HG03457 (cell line): Measurements from ENCODE around the gene AOAH.

ENCODE experiments used
- ATAC-seq: cut with Tn5 transposase; IDR thresholded peaks from one replicate; pipeline ENCODE4 v1.9.1; 2021; ENCODE audit warnings: moderate number of reproducible peaks; ENCODE audit not compliant: unreplicated experiment

AOAH gene

DNA sequence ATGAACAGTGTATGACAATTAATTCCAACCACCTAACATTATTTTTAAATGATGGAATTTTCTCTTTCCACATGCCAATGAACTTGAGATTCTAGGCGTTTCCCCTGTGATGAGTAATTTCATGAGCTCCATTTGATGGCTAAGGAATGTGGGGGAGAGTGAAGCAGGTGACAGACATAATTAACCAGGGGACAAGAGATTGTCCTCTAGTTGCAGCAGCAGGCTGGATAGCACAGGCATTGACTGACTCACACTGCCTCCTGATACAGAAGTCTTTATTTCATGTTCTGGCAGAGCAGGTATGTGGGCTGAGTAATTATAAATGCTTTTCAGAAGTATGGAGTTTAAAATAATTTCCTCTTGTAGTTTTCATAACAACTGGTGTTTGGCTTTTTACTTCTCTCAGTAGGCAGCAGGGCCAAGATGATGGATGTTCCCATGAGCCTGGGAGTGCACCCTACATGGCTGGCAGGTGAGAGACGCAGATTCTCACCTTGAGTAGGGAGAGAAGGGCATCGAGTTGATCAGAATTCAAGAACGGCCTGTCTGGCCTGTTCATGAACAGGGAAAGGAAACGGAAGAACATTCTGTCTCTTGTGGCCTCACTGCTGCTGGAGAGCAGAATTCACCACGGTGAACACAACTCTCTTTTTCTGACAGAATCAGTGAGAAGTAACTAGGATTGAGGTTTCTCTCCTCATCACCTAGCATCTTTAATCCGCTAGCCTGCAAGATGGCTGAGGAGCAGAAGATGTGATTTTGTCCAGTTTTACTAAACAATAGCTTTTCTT, 118.8 kb downstream of the AOAH start:
- no peak for ATAC-seq

DNA sequence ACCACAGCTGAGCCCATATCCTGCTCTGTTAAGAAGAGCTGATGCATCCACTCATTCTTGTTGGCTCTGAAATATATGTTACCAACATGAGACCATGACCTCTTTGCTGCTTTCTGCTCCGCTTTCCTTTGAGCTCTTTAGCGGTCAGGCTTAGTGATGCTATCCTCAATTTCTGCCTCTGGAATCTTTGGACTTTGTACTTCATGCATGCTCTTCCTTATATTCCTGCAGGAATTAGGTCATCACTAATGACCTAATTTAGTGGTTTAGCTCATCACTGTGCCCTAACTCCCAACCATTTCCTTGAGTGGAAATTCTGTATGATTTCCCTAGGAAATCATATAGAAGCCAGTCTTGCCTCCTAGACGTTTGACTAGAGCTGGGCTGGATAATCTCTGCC, 119.5 kb downstream of the AOAH start:
- ATAC-seq = no peak

DNA sequence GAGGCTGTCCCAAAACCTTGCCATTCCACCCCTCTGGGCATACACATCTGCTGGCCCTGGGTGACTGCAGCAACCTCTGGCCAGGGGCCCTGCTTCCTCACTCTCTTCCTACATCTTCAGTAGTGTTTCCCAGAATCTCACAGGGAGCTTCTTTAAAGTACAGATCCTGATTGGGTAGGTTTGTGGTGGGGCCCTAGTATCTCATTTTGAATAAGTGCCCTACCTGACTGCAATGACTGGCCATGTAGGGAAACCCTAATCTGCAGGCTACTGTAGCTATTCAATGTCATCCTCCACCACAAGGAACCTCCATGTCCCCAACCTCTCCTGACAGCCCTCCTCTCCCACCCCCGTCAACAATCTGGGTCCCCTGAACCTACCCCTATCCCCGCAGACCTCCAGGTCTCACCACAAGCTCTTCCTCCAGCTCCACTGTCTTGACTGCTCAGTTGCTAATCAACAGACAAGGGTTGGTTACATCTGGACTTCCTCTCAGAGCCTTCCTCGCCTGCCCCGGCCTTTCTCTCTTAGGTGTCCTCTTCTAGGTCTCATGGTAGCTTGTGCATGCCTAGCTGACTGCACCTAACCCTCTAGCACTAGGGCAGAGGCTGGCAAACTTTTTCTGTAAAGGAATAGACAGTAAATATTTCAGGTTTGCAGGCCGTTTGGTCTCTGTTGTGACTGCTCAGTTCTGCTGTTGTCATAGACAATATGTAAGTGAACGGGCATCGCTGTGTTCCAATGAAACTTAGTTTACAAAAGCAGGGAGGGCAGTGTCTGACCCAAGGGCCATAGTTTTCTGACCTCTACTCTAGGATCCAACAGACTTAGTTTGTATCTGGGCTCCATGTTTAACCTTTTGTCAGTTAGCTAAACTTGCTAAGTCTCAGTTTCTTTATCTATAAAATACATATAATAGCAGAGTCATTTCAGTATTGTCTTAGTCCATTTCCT, 121.1 kb downstream of the AOAH start:
- no peak for ATAC-seq

DNA sequence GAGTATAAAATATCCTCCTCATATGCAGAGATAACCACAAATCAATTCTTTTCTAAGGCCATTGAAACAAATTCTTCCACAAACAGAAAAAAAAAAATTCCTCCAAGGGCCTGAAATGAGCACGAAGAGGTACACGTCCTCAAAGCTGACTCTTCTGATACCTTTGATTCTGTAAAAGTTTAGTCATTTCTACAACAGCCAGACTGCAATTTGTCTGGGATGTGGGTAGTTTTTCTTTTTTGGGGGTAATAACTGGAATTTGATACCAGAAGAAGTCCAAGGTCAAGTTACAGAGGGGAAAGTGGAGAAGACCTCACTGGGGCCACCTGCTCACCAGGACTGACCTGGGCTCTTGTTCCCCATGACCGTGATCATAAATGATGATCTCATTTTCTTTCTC, 121.8 kb downstream of the AOAH start:
- ATAC-seq = no peak

DNA sequence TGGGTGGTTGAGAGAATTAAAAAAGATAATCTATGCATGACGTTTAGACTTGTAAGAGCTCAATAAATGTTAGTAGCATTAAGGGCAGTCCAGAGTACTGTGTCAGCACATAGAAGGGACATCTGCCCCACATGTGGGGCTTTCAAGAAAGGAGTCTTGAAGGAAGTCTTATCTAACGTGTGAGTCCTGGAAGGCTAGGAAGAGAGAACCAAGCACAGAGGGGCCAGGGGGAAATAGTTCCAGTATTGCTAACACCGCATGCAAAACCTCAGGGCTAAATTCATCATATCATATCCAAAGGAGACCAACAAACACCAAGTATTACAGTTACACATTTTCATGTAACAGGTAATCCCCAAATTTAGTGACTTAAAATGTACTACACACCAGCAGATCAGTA, 122.7 kb downstream of the AOAH start:
- no peak for ATAC-seq

DNA sequence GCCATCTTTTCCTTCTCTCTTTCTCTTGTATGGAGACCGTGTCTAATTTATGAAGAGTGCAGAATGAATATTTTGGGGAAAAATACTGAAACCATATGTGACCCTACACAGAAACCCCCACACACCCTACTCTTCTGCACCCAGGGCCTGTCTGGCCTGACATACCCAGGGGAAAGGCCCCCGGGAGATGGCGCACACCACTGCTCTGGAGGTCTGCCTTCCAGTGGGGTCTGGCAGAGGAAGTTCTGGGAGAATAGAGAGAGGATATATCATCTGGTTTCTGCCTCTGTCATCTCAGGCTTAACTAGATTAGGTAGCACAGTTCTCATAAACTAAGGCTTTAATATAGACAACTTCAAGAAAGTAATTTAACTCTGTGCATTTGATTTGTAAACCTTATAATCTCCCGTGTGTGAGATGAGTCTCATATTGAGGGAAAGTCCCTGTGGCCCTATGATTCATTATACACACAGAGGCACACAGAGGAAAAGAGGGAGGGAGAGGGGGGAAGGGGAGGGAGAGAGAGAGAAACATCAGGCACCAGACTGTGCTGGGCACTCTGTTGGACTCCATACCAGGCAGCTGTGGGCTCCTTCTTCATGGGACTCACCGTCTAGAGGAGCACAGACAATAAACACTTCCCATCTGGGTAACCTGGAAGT, 123.3 kb downstream of the AOAH start:
- no peak for ATAC-seq

DNA sequence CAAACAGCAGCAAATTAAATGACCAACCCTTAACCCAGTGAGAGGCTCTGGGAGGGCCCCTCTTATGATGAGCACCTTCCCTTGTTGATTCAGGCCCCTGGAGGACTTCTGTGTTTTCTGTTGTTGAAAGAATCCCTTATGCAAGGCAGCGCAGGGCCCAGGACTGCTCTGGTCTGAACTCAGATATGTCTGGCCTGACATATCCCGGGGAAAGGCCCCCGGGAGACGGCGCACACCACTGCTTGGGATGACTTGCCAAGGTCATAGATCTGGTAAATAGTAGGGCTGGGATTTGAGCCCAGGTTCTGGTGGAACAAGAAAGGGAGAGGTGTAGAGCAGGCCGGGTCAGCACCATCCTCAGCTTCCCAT, 124.0 kb downstream of the AOAH start:
- no peak for ATAC-seq

DNA sequence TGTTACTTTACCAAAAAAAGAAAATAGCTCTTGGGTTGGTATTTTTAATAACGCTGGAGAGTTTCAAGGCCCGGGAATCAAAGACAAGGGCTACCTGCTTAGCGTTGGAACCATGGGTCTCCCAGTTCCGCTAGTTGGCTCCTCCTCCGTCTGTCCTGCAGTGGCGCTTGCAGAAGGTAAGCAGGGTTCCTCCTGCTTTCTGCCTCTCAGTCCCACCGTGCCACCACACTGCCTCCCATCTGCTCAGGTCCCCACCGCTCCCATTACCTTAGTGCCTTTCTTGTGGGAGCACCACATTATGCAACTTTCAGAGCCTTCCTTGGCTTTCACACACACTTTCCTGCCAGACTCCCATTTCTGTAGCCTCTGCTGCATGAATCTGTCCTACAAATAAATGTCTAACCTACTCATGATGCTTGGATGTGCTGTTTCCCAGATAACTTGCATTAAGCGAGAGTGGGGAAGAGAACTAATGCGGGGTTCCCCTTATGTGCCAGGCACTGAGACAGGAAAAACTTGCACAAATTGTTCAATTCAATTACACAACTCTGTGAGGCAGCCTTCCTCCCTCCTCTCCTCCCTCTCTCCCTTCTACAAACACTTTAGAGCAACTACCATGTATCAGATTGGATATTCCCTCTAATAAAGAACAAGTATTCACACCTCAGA, 124.5 kb downstream of the AOAH start:
- ATAC-seq = no peak

DNA sequence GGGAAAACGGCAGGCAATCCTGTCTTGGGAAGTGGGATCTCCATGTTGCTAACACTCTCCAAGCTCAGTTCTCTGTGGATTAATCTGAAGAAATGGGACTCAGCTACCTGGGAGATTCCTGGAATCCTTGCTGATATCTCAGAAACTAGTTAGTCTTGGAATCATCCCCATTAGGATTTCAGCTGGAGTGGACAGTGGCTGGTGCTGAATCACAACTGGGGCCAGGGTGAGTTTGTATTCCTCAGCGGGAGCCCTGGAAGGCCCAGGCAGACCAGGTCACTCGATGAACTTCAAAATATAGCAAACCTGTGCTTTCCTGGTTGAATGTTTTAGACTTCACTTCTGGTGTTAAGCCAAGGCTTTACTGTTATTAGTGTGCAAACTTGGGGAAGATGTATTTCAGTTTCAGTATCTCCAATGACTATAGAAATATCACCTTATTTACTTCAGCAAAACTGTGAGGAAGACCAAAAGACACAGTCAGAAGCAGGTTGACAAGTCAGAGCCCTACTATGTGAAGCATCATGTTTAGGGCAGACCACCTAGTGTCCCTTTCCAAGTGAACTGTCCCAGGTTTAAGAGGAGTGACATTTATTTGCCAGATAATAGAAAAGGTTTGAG, 126.1 kb downstream of the AOAH start:
- ATAC-seq = no peak

DNA sequence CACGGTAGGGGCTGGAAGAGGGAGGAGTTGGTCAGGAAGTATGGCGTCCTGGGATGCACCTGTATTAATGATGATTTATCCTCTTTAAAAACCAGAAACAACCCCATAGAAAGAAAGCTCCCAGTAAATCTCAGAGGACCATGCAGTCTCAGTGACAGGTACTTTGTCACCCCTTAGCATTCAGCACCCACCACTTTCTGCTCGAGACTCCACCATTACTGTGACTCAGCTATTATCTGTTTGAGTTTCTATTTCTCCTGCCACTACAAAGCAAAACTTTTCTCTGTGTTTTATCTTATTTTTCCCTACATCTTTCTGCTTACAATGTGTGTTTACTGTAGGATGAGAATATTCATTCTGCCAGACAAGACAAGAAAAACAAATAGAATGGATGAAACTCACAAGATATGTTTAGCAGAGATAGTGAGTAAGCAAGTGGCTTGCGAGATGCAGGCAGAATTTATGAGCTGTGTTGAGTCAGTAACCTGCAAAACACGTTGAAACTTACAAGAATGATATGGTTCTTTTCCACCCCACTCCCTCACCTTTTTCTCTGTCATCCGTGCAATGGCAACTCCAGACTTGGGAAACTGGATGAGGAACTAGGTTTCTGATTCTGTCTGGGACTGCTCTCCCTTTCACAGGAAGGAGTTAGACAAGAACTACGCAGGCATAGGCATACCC, 127.1 kb downstream of the AOAH start:
- ATAC-seq = no peak

DNA sequence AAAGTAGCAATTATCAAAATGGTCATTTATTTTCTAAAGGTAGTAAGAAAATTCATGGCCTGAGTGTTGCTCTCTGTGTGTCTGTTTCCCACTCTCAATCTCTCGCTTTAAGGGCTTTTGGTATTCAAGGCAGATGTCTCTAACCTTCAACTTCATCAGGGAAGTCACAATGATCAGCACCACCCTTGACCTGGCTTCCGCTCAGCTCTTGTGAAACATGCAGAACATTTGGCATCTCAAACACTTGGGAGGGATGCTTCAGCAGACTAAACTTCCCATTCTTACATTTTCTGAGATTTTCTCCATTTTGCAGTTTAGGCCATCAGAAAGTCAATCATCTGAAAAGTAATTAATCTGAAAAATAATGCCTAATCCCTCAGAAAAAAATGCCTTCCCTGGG, 129.8 kb downstream of the AOAH start:
- ATAC-seq = no peak

DNA sequence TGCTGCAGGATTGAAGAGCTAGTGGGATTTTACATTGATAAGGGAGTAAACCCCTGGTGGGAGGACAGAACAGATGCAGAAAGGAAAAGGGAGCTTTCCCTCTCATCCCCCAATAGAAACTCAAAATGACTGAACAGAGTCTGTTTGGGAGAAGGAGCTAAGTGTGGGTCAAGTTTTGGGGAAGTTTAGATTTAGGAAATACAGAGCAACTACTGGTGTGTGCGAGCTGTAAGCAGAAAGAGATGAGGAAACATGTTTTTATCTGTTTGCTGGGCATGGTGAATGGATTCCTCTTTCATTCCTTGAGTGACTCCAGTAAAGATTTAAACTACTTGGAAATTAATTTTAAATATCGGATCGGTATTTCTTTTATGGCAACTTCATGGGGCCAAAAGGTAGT, 132.7 kb downstream of the AOAH start:
- no peak for ATAC-seq

DNA sequence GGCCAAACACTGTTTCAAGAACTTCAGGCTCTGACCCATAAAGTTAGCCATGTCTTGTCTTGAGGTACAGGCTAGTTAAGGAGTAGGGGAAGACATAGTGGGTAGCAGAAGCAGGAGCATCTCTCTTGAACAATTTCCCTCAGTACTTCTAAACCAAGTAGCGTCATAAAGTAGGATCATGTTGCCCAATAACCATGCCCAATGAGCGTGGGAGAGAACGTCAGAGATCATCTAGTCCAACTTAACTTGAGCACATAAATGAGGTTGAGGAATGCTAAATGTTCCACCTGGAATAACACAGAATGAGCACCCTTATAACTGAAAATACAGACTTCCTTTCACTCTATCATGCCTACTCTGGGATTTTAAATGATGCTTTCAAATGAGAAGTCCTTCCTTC, 134.9 kb downstream of the AOAH start:
- ATAC-seq = no peak

DNA sequence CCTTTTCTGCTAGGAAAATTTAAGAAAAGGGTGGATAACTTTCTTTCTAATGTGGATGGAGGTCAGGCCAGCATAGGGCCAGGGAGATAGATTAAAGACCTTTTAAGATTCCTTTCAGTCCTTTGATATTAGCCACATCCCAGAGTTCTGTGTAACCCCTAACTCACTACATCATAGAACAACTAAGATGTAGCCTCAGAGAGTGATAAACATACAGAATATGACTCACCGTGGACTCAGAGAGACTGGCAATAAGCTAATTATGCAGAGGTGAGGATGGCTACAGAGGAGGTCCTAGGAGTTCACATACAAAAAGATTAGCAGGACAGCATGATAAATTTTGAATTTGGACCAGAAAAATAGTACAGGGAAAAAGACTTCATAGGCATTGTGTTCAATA, 141.0 kb downstream of the AOAH start:
- ATAC-seq = no peak

DNA sequence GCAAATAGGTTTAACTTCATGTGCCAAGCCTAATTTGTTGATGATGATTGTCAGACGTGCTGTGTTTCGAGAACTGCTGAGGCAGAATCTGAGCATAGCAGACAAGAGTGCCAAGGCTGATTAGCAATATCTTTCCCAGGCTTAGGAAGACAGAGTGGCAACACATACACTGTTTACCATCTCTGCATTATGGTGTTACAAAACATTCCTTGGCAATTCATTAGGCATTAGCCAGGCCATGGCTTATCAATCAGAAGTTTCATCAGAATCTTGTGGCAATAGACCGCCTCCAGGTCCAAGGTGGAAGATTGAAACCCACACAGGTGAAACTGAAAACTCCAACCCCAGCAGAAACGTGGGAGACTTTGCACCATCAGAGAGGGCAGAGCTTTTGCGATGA, 148.5 kb downstream of the AOAH start:
- ATAC-seq = no peak

DNA sequence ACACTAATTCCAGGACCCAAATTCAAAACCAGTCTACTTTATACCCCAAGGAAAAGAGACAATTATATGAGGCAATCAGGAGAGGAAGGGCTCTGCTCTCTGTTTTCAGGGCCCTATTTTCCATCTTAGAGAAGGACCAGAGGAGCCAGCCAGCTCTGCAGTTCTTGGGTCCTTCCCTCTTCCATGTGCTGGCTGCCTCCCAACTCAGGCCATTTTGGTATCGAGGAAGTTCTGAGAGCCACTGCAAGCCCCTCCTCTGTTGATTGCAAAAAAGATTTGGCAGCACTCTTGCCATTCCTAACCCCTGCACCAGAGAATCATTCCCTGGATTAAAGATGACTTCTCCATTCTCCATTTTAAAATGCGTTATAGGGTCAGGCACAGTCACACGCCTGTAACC, 151.2 kb downstream of the AOAH start:
- no peak for ATAC-seq

DNA sequence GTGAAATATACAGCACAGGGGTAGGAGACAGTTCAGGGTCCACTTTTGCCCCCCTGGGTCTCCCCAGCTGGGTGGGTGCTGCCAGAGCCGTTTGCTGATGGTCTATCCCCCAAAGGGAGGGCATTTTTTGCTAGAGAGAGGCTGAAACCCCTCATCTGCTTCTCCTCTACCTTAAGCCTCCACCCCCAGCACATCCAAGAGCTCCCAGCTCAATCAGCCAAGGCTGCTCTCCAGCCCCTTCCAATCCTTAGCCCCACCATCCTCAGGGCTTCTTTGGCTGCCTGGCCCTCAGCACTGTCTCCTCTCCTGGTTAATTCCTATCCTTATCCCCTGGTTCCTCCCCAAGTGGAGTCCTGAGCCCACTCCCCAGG, 153.1 kb downstream of the AOAH start:
- no peak for ATAC-seq

DNA sequence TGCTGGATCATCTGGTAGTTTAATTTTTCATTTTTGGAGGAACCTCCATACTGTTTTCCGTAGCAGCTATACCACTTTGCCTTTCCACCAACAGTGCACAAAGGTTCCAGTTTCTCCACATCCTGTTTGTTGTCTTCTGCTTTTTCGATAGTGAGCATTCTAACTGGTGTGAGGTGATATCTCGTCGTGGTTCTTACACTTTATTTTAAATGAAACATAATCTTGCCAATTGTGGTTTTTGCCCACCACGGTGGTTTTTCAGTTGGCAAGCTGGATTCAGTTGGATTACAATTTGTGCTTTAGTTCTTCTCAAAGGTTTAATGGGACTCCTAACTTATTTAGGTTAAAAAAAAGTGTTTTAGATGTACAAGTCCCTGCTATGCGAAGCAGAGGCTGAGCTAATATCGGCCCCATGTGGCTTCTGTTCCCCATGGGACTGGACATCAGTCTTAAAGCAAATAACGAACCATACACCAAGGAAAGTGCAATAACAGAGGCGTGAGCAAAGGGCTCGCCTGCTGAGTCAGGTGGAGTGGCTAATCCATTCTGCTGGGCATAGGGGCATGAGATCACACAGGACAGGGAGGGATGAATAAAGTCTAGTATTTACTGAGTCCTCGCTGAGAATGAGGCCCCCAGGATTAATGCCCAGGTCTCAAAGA, 153.6 kb downstream of the AOAH start:
- no peak for ATAC-seq

DNA sequence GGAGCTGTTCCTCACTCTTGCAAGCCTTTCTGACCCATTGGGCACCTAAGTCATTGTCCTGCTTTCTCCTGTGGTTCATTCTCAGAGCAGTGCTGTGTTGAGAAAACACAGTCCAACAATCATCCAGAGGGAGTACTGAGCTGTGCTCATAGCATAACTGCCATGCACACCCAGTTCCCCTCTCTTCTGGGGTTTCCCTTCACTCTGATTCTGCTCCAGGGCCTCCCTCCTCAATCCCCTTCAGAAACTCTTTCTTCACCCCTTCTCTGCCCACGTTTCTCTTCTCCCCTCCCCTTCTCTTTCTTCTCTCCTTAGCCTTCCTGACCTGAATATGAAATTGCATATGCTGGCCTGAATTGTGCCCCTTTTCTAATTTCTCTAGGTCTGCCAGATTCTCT, 155.8 kb downstream of the AOAH start:
- no peak for ATAC-seq
